ENCODE results near the gene RXRA. TPM values are rescaled to one million over a fixed set of nuclear protein-coding genes. Genes with fewer than 3 reads are reported as not detected.

RXRA gene
- total RNA-seq, 1 experiment from 2014 or later: 31.6 TPM

DNA sequence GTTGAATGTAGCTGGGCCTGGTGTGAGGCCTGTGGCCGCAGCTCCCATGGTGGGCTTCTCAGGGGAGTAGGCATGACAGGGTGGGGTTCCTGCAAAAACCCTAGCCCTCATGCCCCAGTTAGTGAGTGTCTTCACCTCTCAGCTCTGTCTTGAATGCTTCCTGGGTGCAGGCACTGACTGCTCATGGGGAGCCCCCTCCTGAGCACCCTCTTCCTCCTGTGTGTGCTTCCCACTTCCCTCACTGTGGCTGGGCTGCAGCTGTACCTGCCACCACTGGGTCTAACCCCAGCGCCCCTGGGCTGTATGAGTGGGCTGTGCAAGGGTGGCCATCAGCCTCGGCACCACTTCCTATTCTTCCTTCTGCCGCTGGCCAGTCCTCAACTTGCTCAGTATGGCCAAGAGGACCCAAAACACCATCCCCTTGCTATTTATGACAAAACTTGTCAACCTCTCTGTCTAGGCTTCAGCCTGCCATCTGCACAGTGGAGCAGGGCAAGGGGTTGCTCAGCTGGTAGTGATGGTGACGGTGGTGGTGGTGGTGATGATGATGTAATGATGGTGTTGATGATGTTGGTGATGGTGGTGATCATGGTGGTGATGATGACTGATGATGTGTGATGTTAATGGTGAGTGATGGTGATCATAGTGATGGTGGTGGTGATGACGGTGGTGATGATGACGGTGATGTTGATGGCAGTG is 67.5 kb downstream of the RXRA start:
- in situ Hi-C loops (cut with HindIII; ENCODE audit: low pct_unique_long_range_greater_than_20kb, low sequenced_read_pairs): no loop called here
- no peak for ATAC-seq
- CTCF ChIA-PET: no interaction called here

DNA sequence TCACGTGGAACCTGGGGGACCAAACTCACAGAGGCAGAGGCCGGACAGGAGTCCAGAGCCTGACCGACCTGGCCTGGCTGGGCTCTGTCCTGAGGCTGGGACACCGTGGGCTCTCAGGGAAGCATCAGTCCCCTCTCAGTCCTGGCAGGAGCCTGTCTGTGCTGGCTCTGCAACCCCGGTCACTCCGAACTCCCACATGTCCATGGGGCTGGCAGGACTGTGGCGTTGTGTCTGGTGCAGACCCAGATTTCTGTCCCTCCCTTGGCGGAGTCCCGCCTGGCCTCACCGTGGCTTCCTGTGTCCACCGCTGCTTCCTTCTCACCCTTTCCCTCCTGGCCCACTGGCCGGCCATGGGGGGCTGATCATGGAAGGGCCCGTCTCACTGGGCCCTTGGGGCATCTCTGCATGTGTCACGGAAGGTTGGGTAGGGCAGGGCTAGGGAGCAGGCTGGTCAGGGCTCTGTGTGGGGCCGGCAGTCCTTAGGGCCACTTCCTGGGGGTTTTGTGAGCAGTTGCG is 68.8 kb downstream of the RXRA start:
- Histone ChIP-seq H3K36me3 (ENCODE audit: control insufficient read depth, insufficient read depth, low read length) (no peaks in the 10 kb centered on the region), H3K27me3 (ENCODE audit: control insufficient read depth, insufficient read depth, low read length) (no peaks in the 10 kb centered on the region), H3K9me3 (ENCODE audit: control insufficient read depth, insufficient read depth, low read depth, low read length) (peaks cover 3% of the 10 kb centered on the region; the same call in 1 of the 2 replicates), H3K4me1 (ENCODE audit: control insufficient read depth, insufficient read depth, low read length) (no peaks in the 10 kb centered on the region), H3K4me3 (ENCODE audit: low read depth in 2 of 2, low read length in 2 of 2) (no peak overlapping the region), H3K27ac (ENCODE audit: low read length) (no peak overlapping the region)
- POLR2A ChIA-PET: no interaction called here
- CTCF ChIA-PET: no interaction called here
- intact Hi-C loops (cut with micrococcal nuclease; ENCODE audit: unreplicated experiment): no loop called here
- no TSS peak for BruUV-seq (replicated peaks)
- TF ChIP-seq SIN3A (IDR thresholded peaks at IDR 0.05; ENCODE audit: borderline replicate concordance, insufficient read depth, low read depth, low read length) (no peak), POLR2AphosphoS5 (IDR thresholded peaks at IDR 0.05; ENCODE audit: low read depth, low read length) (no peak), TCF7L2 (IDR thresholded peaks at IDR 0.05; ENCODE audit: low read depth, low read length) (no peak)
- TF ChIP-seq, protein P1, sequence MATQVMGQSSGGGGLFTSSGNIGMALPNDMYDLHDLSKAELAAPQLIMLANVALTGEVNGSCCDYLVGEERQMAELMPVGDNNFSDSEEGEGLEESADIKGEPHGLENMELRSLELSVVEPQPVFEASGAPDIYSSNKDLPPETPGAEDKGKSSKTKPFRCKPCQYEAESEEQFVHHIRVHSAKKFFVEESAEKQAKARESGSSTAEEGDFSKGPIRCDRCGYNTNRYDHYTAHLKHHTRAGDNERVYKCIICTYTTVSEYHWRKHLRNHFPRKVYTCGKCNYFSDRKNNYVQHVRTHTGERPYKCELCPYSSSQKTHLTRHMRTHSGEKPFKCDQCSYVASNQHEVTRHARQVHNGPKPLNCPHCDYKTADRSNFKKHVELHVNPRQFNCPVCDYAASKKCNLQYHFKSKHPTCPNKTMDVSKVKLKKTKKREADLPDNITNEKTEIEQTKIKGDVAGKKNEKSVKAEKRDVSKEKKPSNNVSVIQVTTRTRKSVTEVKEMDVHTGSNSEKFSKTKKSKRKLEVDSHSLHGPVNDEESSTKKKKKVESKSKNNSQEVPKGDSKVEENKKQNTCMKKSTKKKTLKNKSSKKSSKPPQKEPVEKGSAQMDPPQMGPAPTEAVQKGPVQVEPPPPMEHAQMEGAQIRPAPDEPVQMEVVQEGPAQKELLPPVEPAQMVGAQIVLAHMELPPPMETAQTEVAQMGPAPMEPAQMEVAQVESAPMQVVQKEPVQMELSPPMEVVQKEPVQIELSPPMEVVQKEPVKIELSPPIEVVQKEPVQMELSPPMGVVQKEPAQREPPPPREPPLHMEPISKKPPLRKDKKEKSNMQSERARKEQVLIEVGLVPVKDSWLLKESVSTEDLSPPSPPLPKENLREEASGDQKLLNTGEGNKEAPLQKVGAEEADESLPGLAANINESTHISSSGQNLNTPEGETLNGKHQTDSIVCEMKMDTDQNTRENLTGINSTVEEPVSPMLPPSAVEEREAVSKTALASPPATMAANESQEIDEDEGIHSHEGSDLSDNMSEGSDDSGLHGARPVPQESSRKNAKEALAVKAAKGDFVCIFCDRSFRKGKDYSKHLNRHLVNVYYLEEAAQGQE (IDR thresholded peaks at IDR 0.05; ENCODE audit: insufficient read depth in 1 of 2, low read depth in 2 of 2, low read length in 1 of 2): no peak
- TF ChIP-seq, protein P2, sequence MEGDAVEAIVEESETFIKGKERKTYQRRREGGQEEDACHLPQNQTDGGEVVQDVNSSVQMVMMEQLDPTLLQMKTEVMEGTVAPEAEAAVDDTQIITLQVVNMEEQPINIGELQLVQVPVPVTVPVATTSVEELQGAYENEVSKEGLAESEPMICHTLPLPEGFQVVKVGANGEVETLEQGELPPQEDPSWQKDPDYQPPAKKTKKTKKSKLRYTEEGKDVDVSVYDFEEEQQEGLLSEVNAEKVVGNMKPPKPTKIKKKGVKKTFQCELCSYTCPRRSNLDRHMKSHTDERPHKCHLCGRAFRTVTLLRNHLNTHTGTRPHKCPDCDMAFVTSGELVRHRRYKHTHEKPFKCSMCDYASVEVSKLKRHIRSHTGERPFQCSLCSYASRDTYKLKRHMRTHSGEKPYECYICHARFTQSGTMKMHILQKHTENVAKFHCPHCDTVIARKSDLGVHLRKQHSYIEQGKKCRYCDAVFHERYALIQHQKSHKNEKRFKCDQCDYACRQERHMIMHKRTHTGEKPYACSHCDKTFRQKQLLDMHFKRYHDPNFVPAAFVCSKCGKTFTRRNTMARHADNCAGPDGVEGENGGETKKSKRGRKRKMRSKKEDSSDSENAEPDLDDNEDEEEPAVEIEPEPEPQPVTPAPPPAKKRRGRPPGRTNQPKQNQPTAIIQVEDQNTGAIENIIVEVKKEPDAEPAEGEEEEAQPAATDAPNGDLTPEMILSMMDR (IDR thresholded peaks at IDR 0.05): no peak
- DNase-seq (ENCODE audit: low read depth, low spot score) (no peak), ATAC-seq (no peak)
- in situ Hi-C loops (cut with HindIII; ENCODE audit: low pct_unique_long_range_greater_than_20kb, low sequenced_read_pairs): no loop called here

More for the DNA sequence above, 67.5 kb downstream of the RXRA start:
- no peaks in the 10 kb centered on the region for H3K9me3 ChIP-seq (ENCODE audit: control insufficient read depth, insufficient read depth, low read depth, low read length)
- POLR2A ChIA-PET: no interaction called here
- H3K27me3 ChIP-seq (ENCODE audit: control insufficient read depth, insufficient read depth, low read length): no peaks in the 10 kb centered on the region
- H3K36me3 ChIP-seq (ENCODE audit: control insufficient read depth, insufficient read depth, low read length): no peaks in the 10 kb centered on the region
- H3K27ac ChIP-seq (ENCODE audit: low read length): no peak overlapping the region
- no peak overlapping the region for H3K4me3 ChIP-seq (ENCODE audit: low read depth in 2 of 2, low read length in 2 of 2)
- no TSS peak for BruUV-seq (replicated peaks)
- H3K4me1 ChIP-seq (ENCODE audit: control insufficient read depth, insufficient read depth, low read length): no peaks in the 10 kb centered on the region
- intact Hi-C loops (cut with micrococcal nuclease; ENCODE audit: unreplicated experiment): no loop called here
- TF ChIP-seq POLR2AphosphoS5 (IDR thresholded peaks at IDR 0.05; ENCODE audit: low read depth, low read length) (no peak), SIN3A (IDR thresholded peaks at IDR 0.05; ENCODE audit: borderline replicate concordance, insufficient read depth, low read depth, low read length) (no peak), TCF7L2 (IDR thresholded peaks at IDR 0.05; ENCODE audit: low read depth, low read length) (no peak)
- TF ChIP-seq, protein P2 (IDR thresholded peaks at IDR 0.05): no peak
- TF ChIP-seq, protein P1 (IDR thresholded peaks at IDR 0.05; ENCODE audit: insufficient read depth in 1 of 2, low read depth in 2 of 2, low read length in 1 of 2): no peak
- DNase-seq (ENCODE audit: low read depth, low spot score): no peak

Measured in Panc1 (cell line).